Metanephros (tissue), 2 donors: ENCODE data around the gene C4BPA. TPM values are rescaled to one million over a fixed set of nuclear protein-coding genes. Genes with fewer than 3 reads are reported as not detected.

Experiments
- small RNA-seq: library from RNA; depleted of rRNA; stranded (forward); fragments of <200 nt; gene quantifications from one replicate; pipeline ENCODE3, GENCODE V24; 2014; ENCODE audit warnings: low replicate concordance
- total RNA-seq: library from RNA; depleted of rRNA; stranded (reverse); fragments of >200 nt; gene quantifications from one replicate; pipeline ENCODE4 v1.2.3, GENCODE V29; 2014

C4BPA gene
- total RNA-seq, result 0.76 TPM

DNA sequence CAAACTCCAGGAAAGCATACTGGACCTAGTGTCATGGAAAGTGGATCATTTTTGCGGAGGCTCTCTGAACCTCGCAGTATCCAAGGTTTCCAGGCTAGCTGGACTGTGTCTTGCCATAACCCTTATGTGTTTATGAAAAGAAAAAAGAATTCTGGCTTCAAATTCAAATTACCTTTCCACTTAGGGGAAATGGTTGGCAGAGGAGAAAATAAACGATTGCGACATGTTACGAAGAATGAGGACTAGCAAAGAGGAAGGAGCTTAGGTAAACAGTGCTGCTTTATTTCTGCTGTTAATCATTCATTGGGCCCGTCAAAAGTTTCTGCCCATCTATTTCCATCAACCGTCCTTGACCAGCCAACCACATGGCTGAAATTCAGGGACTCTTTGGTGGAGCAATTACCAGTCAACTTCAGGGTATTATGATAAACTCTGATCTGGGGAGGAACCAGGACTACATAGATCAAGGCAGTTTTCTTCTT, at the start of gene C4BPA:
Gene C4BPA, plus strand, starts transcription at position 342 of the 482 bp plus-strand sequence. CDS start 8,793 bp downstream, outside the sequence.

DNA sequence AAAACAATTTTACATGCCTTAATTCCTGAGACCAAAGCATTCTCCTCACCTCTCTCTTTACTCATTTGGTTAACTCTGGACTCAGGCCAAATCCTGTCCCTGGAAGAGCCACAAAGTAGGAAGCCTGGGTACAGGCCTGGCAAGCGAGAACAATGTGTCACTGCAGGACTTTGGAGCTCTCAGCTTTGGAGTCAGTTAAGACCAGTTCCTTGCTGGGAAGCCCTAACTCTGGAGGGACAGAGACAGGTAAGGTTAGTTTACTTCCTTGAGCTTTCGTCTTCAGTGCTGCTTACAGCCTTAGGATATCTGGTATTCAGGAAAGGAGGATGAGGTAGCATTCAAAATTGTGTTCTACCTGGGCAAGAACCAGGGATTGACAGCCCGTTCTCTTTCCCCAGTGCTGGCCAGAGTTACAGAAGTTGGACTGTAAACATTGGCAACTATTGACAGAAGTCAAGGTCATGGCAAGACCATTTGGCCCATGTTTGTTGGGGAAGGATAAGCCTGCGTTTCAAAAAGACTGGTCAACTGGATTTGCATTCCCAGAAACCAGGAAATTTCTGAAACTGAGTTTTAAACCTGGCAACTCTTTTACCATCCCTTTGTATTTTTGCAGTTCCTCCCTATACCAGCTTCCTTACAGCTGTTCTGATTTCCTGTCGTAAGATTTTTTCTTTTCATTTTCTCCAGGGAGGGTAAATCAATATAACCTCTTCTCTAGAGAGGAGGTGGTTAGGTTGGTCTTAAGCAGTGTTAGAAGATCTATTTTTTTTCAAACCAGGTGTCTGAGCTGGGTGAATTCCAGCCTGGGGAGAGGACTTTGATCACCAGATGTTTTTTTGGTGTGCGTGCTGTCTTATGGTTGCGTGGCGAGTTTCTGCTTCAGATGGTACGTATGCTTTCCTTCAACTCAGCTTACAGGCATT, 15.1 kb upstream of the C4BPA start, which contains the start of gene C4BPB:
Gene C4BPB, plus strand, starts transcription at position 160 of the 926 bp plus-strand sequence. Its CDS starts 672 bp downstream, at position 832.

Small RNA genes within 50 kb of the gene (small RNA-seq; reads per million reads assigned to genes)
- gene AL445493.1, result not detected

Other genes starting within 250 kb of the C4BPA start
- not detected for gene IL20, start 238.6 kb upstream of the C4BPA start, total RNA-seq
- gene IL24, start 206.8 kb upstream of the C4BPA start, total RNA-seq, result not detected
- gene FCMR, start 182.3 kb upstream of the C4BPA start, total RNA-seq, result 2.5 TPM
- gene PIGR, start 157.8 kb upstream of the C4BPA start, total RNA-seq, result 7.6 TPM
- gene FCAMR, start 133.8 kb upstream of the C4BPA start, total RNA-seq, result 6.0 TPM
- 13.3 TPM for gene C1orf116, start 71.5 kb upstream of the C4BPA start, total RNA-seq
- 24.8 TPM for gene YOD1, start 53.0 kb upstream of the C4BPA start, total RNA-seq
- gene PFKFB2, start 51.0 kb upstream of the C4BPA start, total RNA-seq, result 17.5 TPM
- 1.8 TPM for gene C4BPB, start 15.4 kb upstream of the C4BPA start, total RNA-seq
- gene CD55, start 217.4 kb downstream of the C4BPA start, total RNA-seq, result 77.8 TPM